B cell (primary cell): ENCODE results near the gene APBA2.

Experiments
- CTCF ChIP-seq: fragments of 200-600 bp; IDR thresholded peaks from one replicate; pipeline ENCODE4 v1.8.0; 2022; ENCODE audit warnings: antibody characterized with exemption, mild to moderate bottlenecking
- EZH2 ChIP-seq: IDR thresholded peaks from 2 replicates; pipeline ENCODE4 v1.6.1; 2012; ENCODE audit warnings: borderline replicate concordance, low read depth, mild to moderate bottlenecking, moderate library complexity, low read length; ENCODE audit not compliant: insufficient read depth, poor library complexity, severe bottlenecking

DNA sequence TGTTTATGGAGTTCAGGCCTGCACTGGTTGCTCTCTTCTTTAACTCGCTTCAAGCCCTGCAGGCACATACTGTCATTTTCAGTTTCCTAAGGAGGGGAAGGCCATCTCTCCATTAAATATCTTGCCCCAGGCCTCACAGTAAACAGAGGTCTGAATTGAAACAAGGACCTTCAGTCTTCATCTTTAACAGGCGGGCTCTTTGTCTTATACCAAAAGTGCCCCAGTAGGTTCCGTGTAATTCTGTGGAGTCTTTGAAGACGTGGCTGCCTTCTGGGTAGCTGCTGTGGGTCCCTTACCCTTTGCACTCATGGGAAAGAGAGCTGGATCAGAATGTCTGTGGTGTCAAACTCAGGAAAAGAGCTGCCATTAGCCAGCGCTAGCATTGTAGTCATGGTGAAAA lies 161.2 kb downstream of the APBA2 start:
- no peak for TF ChIP-seq CTCF
- no peak for TF ChIP-seq EZH2
